HEK293T (cell line): ENCODE results near the gene UQCR11.

Experiments used
- BHLHE40 ChIP-seq: fragments of 450-650 bp; IDR thresholded peaks from 2 replicates; pipeline ENCODE4 v1.6.1; 2016; ENCODE audit warnings: mild to moderate bottlenecking, moderate library complexity, borderline replicate concordance
- FOXM1 ChIP-seq: fragments of 450-650 bp; IDR thresholded peaks from 2 replicates; pipeline ENCODE4 v1.6.1; 2017; ENCODE audit warnings: mild to moderate bottlenecking, borderline replicate concordance
- HDGF ChIP-seq: fragments of 450-650 bp; IDR thresholded peaks from 2 replicates; pipeline ENCODE4 v1.6.1; 2017; ENCODE audit warnings: antibody characterized with exemption, borderline replicate concordance
- L3MBTL2 ChIP-seq: fragments of 450-650 bp; conservative IDR thresholded peaks from 2 replicates; pipeline ENCODE4 v1.6.1; 2016; ENCODE audit warnings: mild to moderate bottlenecking
- SUZ12 ChIP-seq: fragments of 450-650 bp; IDR thresholded peaks from 2 replicates; pipeline ENCODE4 v1.6.1; 2016; ENCODE audit warnings: mild to moderate bottlenecking
- ZNF384 ChIP-seq: fragments of 450-650 bp; IDR thresholded peaks from 2 replicates; pipeline ENCODE4 v1.6.1; 2016

GRCh38 chr19:1633269-1633826 lies 28.1 kb upstream of the UQCR11 start:
- no peak for TF ChIP-seq HDGF
- no peak for TF ChIP-seq BHLHE40
- TF ChIP-seq L3MBTL2: no peak
- TF ChIP-seq FOXM1: no peak
- no peak for TF ChIP-seq SUZ12
- no peak for TF ChIP-seq ZNF384
